Kidney epithelial cell (primary cell): ENCODE results near the gene SLC35F5. TPM values are rescaled to one million over a fixed set of nuclear protein-coding genes. Genes with fewer than 3 reads are reported as not detected.

Experiments used
- DNase-seq: peaks from one replicate; pipeline ENCODE4 v3.0.0-alpha.2; 2010; ENCODE audit warnings: low read depth
- H3K27me3 ChIP-seq: 2 replicates; pipeline ENCODE4 v1.6.0; 2011; ENCODE audit warnings: low read length; ENCODE audit not compliant: control insufficient read depth, insufficient read depth
- H3K36me3 ChIP-seq: 2 replicates; pipeline ENCODE4 v1.5.1; 2011; ENCODE audit warnings: low read length; ENCODE audit not compliant: control insufficient read depth, insufficient read depth
- H3K4me3 ChIP-seq: 2 replicates; pipeline ENCODE4 v1.5.1; 2011; ENCODE audit warnings: low read depth, mild to moderate bottlenecking, control low read depth, low read length
- CTCF ChIP-seq: IDR thresholded peaks from 2 replicates; pipeline ENCODE4 v1.5.1; 2011; ENCODE audit warnings: mild to moderate bottlenecking, moderate library complexity, low read length, control low read depth, inconsistent platforms; ENCODE audit not compliant: insufficient read depth, poor library complexity, severe bottlenecking
- total RNA-seq: library from RNA; depleted of rRNA; stranded (reverse); fragments of >200 nt; gene quantifications from 2 replicates; pipeline ENCODE4 v1.2.3, GENCODE V29; 2015

Gene SLC35F5
- total RNA-seq, 1 donor from 2014 or later: 61.7 TPM

GRCh38 chr2:113762377-113763118 is 6.1 kb upstream of the SLC35F5 start:
- Histone ChIP-seq H3K4me3 (no peak overlapping the region), H3K27me3 (no peaks in the 10 kb centered on the region), H3K36me3 (no peaks in the 10 kb centered on the region)
- no peak for DNase-seq
- no peak for TF ChIP-seq CTCF

GRCh38 chr2:113760400-113760799 is 4.0 kb upstream of the SLC35F5 start:
- Histone ChIP-seq H3K27me3 (no peaks in the 10 kb centered on the region), H3K36me3 (no peaks in the 10 kb centered on the region), H3K4me3 (no peak overlapping the region)
- DNase-seq: no peak
- no peak for TF ChIP-seq CTCF

- DNase-seq: no peak
- Histone ChIP-seq H3K27me3 (no peaks in the 10 kb centered on the region), H3K36me3 (no peaks in the 10 kb centered on the region), H3K4me3 (peak overlapping the region; percentile 93)
- no peak for TF ChIP-seq CTCF
Measured at GRCh38 chr2:113757138-113757657, 756 bp upstream of the SLC35F5 start.

- Histone ChIP-seq H3K36me3 (peaks cover 2% of the 10 kb centered on the region), H3K4me3 (peak overlapping the region; percentile 93), H3K27me3 (no peaks in the 10 kb centered on the region)
- TF ChIP-seq CTCF: no peak
- DNase-seq: no peak
Measured at GRCh38 chr2:113755835-113756354, 547 bp downstream of the SLC35F5 start.

GRCh38 chr2:113755035-113755834 is 1.2 kb downstream of the SLC35F5 start:
- Histone ChIP-seq H3K27me3 (no peaks in the 10 kb centered on the region), H3K4me3 (peak overlapping the region; percentile 93), H3K36me3 (peaks cover 2% of the 10 kb centered on the region)
- no peak for DNase-seq
- TF ChIP-seq CTCF: no peak
